Measurements from ENCODE around the gene CRYGB.

- TF ChIP-seq CTCF (conservative IDR thresholded peaks at IDR 0.05; ENCODE audit: low read depth, low read length), result no peak
- no peak for TF ChIP-seq RAD21 (IDR thresholded peaks at IDR 0.05; ENCODE audit: low read length)
- TF ChIP-seq POLR2A (IDR thresholded peaks at IDR 0.05; ENCODE audit: low read depth, low read length), result no peak
- TF ChIP-seq MAFK (IDR thresholded peaks at IDR 0.05; ENCODE audit: low read depth, low read length), result no peak
- no peak for TF ChIP-seq RCOR1 (IDR thresholded peaks at IDR 0.05; ENCODE audit: insufficient replicate concordance, low read length)
- no peak for TF ChIP-seq CHD1 (IDR thresholded peaks at IDR 0.05; ENCODE audit: low read depth, low read length)
- no peak for TF ChIP-seq MXI1 (IDR thresholded peaks at IDR 0.05; ENCODE audit: borderline replicate concordance, low read depth, low read length)
- no peak for TF ChIP-seq ELK1 (IDR thresholded peaks at IDR 0.05; ENCODE audit: borderline replicate concordance, low read depth, low read length)
- TF ChIP-seq RFX5 (IDR thresholded peaks at IDR 0.05; ENCODE audit: low read depth, low read length), result no peak
- TF ChIP-seq CEBPB (IDR thresholded peaks at IDR 0.05; ENCODE audit: low read depth, low read length), result no peak
- no peak for TF ChIP-seq USF2 (IDR thresholded peaks at IDR 0.05; ENCODE audit: low read depth, low read length)
- no peak for TF ChIP-seq BHLHE40 (IDR thresholded peaks at IDR 0.05; ENCODE audit: low read depth, low read length)
- no peak for TF ChIP-seq SMC3 (IDR thresholded peaks at IDR 0.05; ENCODE audit: low read depth, low read length)
- TF ChIP-seq MAZ (IDR thresholded peaks at IDR 0.05; ENCODE audit: borderline replicate concordance, low read depth, low read length), result no peak
Observed at GRCh38 chr2:208093128-208093527, 52.8 kb downstream of the CRYGB start.

Measured in IMR-90 (cell line).